PFSK-1 (cell line): ENCODE results near the gene KCNT2.

ENCODE experiments used
- FOXP2 ChIP-seq: optimal IDR thresholded peaks from 2 replicates; pipeline ENCODE3; 2011; ENCODE audit warnings: borderline replicate concordance, control low read depth, inconsistent platforms; ENCODE audit not compliant: insufficient read depth; ENCODE audit errors: extremely low read length, extremely low read depth
- POLR2AphosphoS5 ChIP-seq: IDR thresholded peaks from 2 replicates; pipeline ENCODE4 v1.6.1; 2012; ENCODE audit warnings: low read depth, mild to moderate bottlenecking, control low read depth, low read length, moderate library complexity
- SIN3A ChIP-seq: IDR thresholded peaks from 2 replicates; pipeline ENCODE4 v1.6.1; 2012; ENCODE audit warnings: mild to moderate bottlenecking, low read length, moderate library complexity, borderline replicate concordance; ENCODE audit not compliant: insufficient read depth
- TAF1 ChIP-seq: IDR thresholded peaks from 2 replicates; pipeline ENCODE4 v1.6.1; 2012; ENCODE audit warnings: low read length, control low read depth, borderline replicate concordance; ENCODE audit not compliant: insufficient read depth
- TF ChIP-seq, protein P1 (sequence below), 2 experiments: IDR thresholded peaks; 2 replicates each; pipeline versions ENCODE4 v1.6.1 to v1.8.0; 2011 to 2012; ENCODE audit warnings: low read depth in 2 of 2, low read length in 2 of 2, control low read depth in 1 of 2, inconsistent platforms in 1 of 2, mild to moderate bottlenecking in 1 of 2, moderate library complexity in 1 of 2; ENCODE audit not compliant: insufficient read depth in 1 of 2

KCNT2 gene

DNA sequence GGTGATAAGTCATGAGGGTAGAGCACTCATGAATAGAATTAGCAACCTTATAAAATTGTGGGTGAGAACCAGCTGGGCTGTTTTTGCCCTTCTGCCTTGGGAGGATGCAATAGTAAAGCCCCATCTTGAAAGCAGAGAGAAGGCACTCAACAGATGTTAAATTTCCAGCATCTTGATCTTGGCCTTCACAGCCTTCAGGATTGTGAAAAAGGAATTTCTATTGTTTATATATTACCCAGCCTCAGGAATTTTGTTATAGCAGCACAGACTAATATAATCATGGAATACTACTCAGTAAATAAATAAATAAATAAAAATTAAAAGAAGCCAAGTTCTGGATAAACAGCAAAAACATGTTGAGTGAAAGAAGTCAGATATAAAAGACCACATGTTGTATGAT, 175.2 kb downstream of the KCNT2 start:
- TF ChIP-seq, protein P1, sequence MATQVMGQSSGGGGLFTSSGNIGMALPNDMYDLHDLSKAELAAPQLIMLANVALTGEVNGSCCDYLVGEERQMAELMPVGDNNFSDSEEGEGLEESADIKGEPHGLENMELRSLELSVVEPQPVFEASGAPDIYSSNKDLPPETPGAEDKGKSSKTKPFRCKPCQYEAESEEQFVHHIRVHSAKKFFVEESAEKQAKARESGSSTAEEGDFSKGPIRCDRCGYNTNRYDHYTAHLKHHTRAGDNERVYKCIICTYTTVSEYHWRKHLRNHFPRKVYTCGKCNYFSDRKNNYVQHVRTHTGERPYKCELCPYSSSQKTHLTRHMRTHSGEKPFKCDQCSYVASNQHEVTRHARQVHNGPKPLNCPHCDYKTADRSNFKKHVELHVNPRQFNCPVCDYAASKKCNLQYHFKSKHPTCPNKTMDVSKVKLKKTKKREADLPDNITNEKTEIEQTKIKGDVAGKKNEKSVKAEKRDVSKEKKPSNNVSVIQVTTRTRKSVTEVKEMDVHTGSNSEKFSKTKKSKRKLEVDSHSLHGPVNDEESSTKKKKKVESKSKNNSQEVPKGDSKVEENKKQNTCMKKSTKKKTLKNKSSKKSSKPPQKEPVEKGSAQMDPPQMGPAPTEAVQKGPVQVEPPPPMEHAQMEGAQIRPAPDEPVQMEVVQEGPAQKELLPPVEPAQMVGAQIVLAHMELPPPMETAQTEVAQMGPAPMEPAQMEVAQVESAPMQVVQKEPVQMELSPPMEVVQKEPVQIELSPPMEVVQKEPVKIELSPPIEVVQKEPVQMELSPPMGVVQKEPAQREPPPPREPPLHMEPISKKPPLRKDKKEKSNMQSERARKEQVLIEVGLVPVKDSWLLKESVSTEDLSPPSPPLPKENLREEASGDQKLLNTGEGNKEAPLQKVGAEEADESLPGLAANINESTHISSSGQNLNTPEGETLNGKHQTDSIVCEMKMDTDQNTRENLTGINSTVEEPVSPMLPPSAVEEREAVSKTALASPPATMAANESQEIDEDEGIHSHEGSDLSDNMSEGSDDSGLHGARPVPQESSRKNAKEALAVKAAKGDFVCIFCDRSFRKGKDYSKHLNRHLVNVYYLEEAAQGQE (IDR thresholded peaks at IDR 0.05; ENCODE audit: insufficient read depth in 1 of 2, low read depth in 2 of 2, low read length in 2 of 2) = no peak
- no peak for TF ChIP-seq POLR2AphosphoS5
- no peak for TF ChIP-seq TAF1
- TF ChIP-seq FOXP2 = no peak
- TF ChIP-seq SIN3A = no peak

DNA sequence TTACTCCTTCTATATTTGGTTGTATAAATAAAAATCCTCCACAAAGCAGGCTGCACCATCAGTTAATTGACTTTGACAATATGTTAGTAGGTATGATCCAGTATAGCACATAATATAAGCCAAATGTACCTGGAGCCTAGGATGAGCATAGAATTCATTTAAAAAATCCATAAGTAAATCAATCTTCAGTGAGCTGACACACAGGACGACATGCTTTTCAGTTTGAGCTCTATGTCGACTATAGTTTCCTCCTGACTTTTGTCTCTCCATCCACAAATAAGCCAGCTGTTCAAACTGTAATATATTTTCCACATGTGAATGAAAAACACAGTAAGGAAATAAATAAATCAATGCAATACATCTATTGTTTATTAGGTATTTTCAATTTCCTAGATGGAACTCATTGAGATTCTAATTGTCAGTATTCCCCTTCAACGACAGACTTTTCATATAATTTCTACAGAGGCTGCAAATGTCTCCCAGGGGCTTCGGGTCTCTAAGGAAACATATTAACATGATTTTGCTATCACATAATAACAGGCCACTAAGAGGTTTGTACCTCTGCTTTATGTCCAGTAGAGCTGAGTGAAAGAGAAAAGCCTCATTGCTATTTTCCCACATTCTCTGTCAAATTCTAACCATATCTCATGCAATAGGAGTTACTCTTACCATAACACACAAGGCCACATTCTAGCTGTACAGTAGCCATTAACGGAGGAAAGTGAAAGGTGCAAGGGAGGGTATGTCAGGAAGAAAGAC, 180.1 kb downstream of the KCNT2 start:
- TF ChIP-seq TAF1 (no peak), POLR2AphosphoS5 (no peak), SIN3A (no peak), FOXP2 (no peak)
- TF ChIP-seq, protein P1 (IDR thresholded peaks at IDR 0.05; ENCODE audit: insufficient read depth in 1 of 2, low read depth in 2 of 2, low read length in 2 of 2) = no peak

DNA sequence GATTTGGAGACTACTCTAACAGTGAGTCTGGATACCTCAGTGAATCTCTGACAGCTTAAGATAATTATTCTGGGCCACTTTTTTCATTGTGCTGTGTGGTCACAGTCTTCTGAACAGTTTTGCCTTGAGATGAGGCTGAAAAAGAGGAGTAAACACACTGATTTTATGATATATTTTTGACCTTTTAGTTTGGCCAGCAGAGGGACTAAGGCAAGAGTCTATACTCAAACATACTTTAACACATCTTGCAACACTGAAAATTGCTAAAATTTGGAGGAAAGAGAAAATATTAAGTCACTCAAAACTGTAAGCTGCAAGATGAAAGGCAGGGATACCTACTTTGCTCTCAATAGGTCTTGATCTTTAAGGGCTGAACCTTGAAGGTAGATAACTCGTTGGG, 182.7 kb downstream of the KCNT2 start:
- TF ChIP-seq, protein P1 (IDR thresholded peaks at IDR 0.05; ENCODE audit: insufficient read depth in 1 of 2, low read depth in 2 of 2, low read length in 2 of 2) = no peak
- TF ChIP-seq FOXP2 (no peak), POLR2AphosphoS5 (no peak), TAF1 (no peak)

DNA sequence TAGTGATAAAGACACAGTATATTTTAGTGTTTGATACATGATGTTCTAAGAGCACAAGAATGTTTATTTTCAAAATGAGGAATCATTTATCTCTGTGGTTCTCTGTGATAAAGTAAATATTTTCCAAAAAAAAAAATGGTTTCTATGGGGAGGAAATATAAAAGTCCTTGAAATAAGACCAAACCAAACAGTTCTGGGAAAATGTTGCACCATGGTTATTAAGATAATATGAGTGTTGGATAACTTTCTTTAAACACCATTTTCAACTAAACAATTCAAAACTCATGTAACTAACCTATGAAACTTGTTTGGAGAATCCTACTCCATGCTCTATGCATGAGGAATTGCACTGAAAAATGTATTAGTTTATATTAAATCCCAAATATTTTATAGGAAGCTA, 184.6 kb downstream of the KCNT2 start:
- TF ChIP-seq, protein P1 (IDR thresholded peaks at IDR 0.05; ENCODE audit: insufficient read depth in 1 of 2, low read depth in 2 of 2, low read length in 2 of 2) = no peak

DNA sequence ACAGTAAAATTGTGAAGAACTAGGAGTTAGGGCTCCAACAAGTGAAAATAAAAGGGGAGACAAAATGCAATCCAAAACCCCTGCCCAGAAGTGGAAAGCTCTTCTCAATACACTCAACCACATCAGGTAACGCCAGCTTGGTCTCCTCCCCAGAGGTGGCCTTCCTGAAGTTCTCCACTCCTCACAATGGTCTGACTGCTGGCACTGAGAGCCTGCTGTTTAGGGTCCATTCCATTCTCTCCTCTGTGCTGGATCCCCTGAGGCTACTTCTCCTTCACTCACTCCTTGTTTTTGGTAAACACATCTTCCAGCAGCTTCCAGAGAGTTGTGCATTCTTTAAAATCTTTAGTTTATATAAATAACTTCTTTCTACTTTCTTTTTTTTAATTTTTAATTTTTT, 189.5 kb downstream of the KCNT2 start:
- TF ChIP-seq TAF1 (no peak), SIN3A (no peak), FOXP2 (no peak), POLR2AphosphoS5 (no peak)
- TF ChIP-seq, protein P1 (IDR thresholded peaks at IDR 0.05; ENCODE audit: insufficient read depth in 1 of 2, low read depth in 2 of 2, low read length in 2 of 2) = no peak
